ENCODE data around the gene LARP1B. TPM values are rescaled to one million over a fixed set of nuclear protein-coding genes. Genes with fewer than 3 reads are reported as not detected.

Gene LARP1B
- total RNA-seq, 1 experiment from 2014 or later, result 42.9 TPM

- WGBS (ENCODE audit: extremely low coverage, insufficient read length, low lambda C conversion rate), result no CpG with 5 or more reads among the region's 3 CpGs
- Histone ChIP-seq H4K5ac (ENCODE audit: insufficient read length, low read depth, low read length) (no peak overlapping the region), H2AFZ (ENCODE audit: low read length) (no peak overlapping the region), H2AK5ac (ENCODE audit: insufficient read length, low read length) (no peak overlapping the region), H3K27me3 (ENCODE audit: insufficient read depth, low read length) (no peaks in the 10 kb centered on the region), H3K27ac (ENCODE audit: insufficient read length, low read depth, low read length) (no peak overlapping the region), H3K79me1 (ENCODE audit: insufficient read depth, low read depth, low read length, poor library complexity, severe bottlenecking) (no peaks in the 10 kb centered on the region), H3K56ac (ENCODE audit: insufficient read length, low read depth, low read length) (no peak overlapping the region), H3K9me3 (ENCODE audit: control insufficient read depth, low read depth, low read length) (no peaks in the 10 kb centered on the region), H2BK12ac (ENCODE audit: insufficient read length, low read depth, low read length) (no peak overlapping the region), H3K23ac (ENCODE audit: insufficient read length, low read depth, low read length) (no peak overlapping the region), H3K4ac (ENCODE audit: low read depth, low read length) (no peak overlapping the region), H3K4me1 (ENCODE audit: insufficient read depth, low read length) (no peaks in the 10 kb centered on the region), H3K9ac (ENCODE audit: extremely low read depth, insufficient read length, low read length) (no peak overlapping the region), H3K14ac (ENCODE audit: insufficient read depth, low read length) (no peak overlapping the region), H3K4me2 (ENCODE audit: insufficient read depth, insufficient read length, low read length) (no peak overlapping the region), H3K18ac (ENCODE audit: insufficient read length, low read depth, low read length) (no peak overlapping the region), H4K91ac (ENCODE audit: insufficient read length, low read depth, low read length) (no peak overlapping the region), H4K20me1 (ENCODE audit: control insufficient read depth, insufficient read depth, insufficient read length) (no peaks in the 10 kb centered on the region), H2BK120ac (ENCODE audit: low read depth, low read length, poor library complexity, severe bottlenecking) (no peak overlapping the region), H3K79me2 (ENCODE audit: insufficient read depth, low read length) (no peaks in the 10 kb centered on the region), H4K8ac (replicated peaks; ENCODE audit: insufficient read length, low read depth, low read length) (no peak overlapping the region), H2BK20ac (ENCODE audit: low read depth, low read length, poor library complexity, severe bottlenecking) (no peak overlapping the region), H2BK5ac (ENCODE audit: insufficient read length, low read length) (no peak overlapping the region), H3K23me2 (ENCODE audit: insufficient read length, low read depth, low read length, poor library complexity, severe bottlenecking) (no peaks in the 10 kb centered on the region), H2BK15ac (ENCODE audit: low read depth, low read length) (no peak overlapping the region), H3T11ph (ENCODE audit: low read length) (no peak overlapping the region)
- H3K4me1 Mint-ChIP-seq, result peaks cover 0 to 2% of the 10 kb centered on the region in 2 experiments; a peak in 2 of 4 replicates
- no peak for DNase-seq
- peaks cover 6 to 15% (median 12%) of the 10 kb centered on the region in 3 experiments for H3K36me3 Mint-ChIP-seq (ENCODE audit: insufficient read depth in 1 of 3, low read depth in 3 of 3)
- H3K9me3 Mint-ChIP-seq, result peaks cover 14 to 36% of the 10 kb centered on the region in 2 experiments
- no peaks in the 10 kb centered on the region; the same call in 1 of the 2 replicates for H3K27me3 Mint-ChIP-seq (ENCODE audit: low read depth)
- no peak overlapping the region for H3K4me3 Mint-ChIP-seq
- no peak overlapping the region for H3K27ac Mint-ChIP-seq
- TF ChIP-seq CTCF (conservative IDR thresholded peaks at IDR 0.05), result no peak
These were observed 180.4 kb downstream of the LARP1B start for GRCh38 chr4:128241425-128241913.

Data from H9 (cell line).